ENCODE data around the gene IPPK. TPM values are rescaled to one million over a fixed set of nuclear protein-coding genes. Genes with fewer than 3 reads are reported as not detected.

Gene IPPK
- total RNA-seq, 1 experiment from 2014 or later: 10.6 TPM

DNA sequence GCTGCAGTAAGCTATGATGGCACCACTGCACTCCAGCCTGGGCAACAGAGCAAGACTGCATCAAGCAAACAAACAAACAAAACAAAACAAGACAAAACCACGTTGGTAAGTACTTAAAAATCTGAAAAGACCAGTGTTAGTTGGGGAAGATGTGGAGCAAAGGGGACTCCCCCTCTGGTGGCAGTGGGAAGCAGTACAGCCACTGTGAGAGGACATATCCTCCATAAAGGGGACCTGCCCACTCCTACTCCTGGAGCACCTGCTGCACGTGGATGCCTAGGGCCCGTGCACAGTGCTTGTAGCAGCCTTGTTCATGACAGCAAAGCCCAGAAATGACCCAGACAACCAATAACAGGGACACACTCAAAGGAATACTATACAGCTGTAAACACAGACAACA is 17.0 kb upstream of the IPPK start:
- intact Hi-C loops (cut with micrococcal nuclease): no loop called here
- Histone ChIP-seq H3K36me3 (ENCODE audit: low read depth, low read length) (no peaks in the 10 kb centered on the region), H3K4me3 (ENCODE audit: low read length) (no peak overlapping the region), H3K9ac (ENCODE audit: low read length) (no peak overlapping the region), H3K27ac (ENCODE audit: low read length) (no peak overlapping the region), H3K79me2 (ENCODE audit: low read length) (no peaks in the 10 kb centered on the region), H3K4me1 (ENCODE audit: insufficient read depth, low read length) (no peaks in the 10 kb centered on the region), H4K20me1 (ENCODE audit: low read length) (no peaks in the 10 kb centered on the region), H3K4me2 (ENCODE audit: low read length) (no peak overlapping the region), H3F3A (ENCODE audit: low read length, unreplicated experiment) (no peaks in the 10 kb centered on the region), H2AFZ (ENCODE audit: low read length) (no peak overlapping the region), H3K27me3 (ENCODE audit: low read length) (no peaks in the 10 kb centered on the region), H3K9me3 (ENCODE audit: low read length) (no peaks in the 10 kb centered on the region), H3K9me2 (replicated peaks; ENCODE audit: low read length) (no peaks in the 10 kb centered on the region)
- ChIA-PET POLR2A (ENCODE audit: unreplicated experiment) (no interaction called here), CTCF (no interaction called here)
- peak; percentile 33 for DNase-seq
- no peak for TF ChIP-seq EZH2 (IDR thresholded peaks at IDR 0.05; ENCODE audit: low read length, unreplicated experiment)
- TF ChIP-seq, protein P1, sequence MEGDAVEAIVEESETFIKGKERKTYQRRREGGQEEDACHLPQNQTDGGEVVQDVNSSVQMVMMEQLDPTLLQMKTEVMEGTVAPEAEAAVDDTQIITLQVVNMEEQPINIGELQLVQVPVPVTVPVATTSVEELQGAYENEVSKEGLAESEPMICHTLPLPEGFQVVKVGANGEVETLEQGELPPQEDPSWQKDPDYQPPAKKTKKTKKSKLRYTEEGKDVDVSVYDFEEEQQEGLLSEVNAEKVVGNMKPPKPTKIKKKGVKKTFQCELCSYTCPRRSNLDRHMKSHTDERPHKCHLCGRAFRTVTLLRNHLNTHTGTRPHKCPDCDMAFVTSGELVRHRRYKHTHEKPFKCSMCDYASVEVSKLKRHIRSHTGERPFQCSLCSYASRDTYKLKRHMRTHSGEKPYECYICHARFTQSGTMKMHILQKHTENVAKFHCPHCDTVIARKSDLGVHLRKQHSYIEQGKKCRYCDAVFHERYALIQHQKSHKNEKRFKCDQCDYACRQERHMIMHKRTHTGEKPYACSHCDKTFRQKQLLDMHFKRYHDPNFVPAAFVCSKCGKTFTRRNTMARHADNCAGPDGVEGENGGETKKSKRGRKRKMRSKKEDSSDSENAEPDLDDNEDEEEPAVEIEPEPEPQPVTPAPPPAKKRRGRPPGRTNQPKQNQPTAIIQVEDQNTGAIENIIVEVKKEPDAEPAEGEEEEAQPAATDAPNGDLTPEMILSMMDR (conservative IDR thresholded peaks at IDR 0.05; ENCODE audit: low read depth, low read length): peak; percentile 43
- peak; percentile 49; the same call in 1 of the 2 replicates for ATAC-seq
- BruUV-seq (replicated peaks): no TSS peak

DNA sequence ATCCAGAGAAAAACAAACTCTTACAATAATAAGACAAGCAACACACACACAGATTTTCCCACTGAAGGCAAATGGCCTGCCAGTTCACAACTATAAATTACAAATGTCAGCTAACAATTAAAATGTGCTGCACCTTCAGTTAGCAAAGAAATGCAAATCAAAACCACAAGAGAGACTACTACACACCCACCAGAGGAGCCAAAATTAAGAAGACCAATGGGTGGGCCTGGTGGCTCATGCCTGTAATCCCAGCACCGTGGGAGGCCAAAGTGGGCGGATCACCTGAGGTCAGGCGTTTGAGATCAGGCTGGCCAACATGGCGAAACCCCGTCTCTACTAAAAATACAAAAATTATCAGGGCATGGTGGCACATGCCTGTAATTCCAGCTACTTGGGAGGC is 15.1 kb upstream of the IPPK start:
- ChIA-PET POLR2A (ENCODE audit: unreplicated experiment) (no interaction called here), CTCF (no interaction called here)
- Histone ChIP-seq H3K36me3 (ENCODE audit: low read depth, low read length) (no peaks in the 10 kb centered on the region), H3K79me2 (ENCODE audit: low read length) (no peaks in the 10 kb centered on the region), H2AFZ (ENCODE audit: low read length) (no peak overlapping the region), H3K4me2 (ENCODE audit: low read length) (no peak overlapping the region), H3K27ac (ENCODE audit: low read length) (no peak overlapping the region), H3K9ac (ENCODE audit: low read length) (no peak overlapping the region), H4K20me1 (ENCODE audit: low read length) (no peaks in the 10 kb centered on the region), H3K4me3 (ENCODE audit: low read length) (no peak overlapping the region), H3K4me1 (ENCODE audit: insufficient read depth, low read length) (no peaks in the 10 kb centered on the region), H3K27me3 (ENCODE audit: low read length) (no peaks in the 10 kb centered on the region), H3F3A (ENCODE audit: low read length, unreplicated experiment) (no peaks in the 10 kb centered on the region), H3K9me3 (ENCODE audit: low read length) (no peaks in the 10 kb centered on the region), H3K9me2 (replicated peaks; ENCODE audit: low read length) (no peaks in the 10 kb centered on the region)
- ATAC-seq (no peak), DNase-seq (no peak)
- intact Hi-C loops (cut with micrococcal nuclease): no loop called here
- no TSS peak for BruUV-seq (replicated peaks)
- TF ChIP-seq EZH2phosphoT487 (IDR thresholded peaks at IDR 0.05; ENCODE audit: borderline replicate concordance, low read length) (no peak), EZH2 (IDR thresholded peaks at IDR 0.05; ENCODE audit: low read length, unreplicated experiment) (no peak)
- TF ChIP-seq, protein P1 (conservative IDR thresholded peaks at IDR 0.05; ENCODE audit: low read depth, low read length): no peak

- no peak overlapping the region for H3K4me2 ChIP-seq (ENCODE audit: low read length)
- intact Hi-C loops (cut with micrococcal nuclease): no loop called here
- H3K79me2 ChIP-seq (ENCODE audit: low read length): no peaks in the 10 kb centered on the region
- H3K27ac ChIP-seq (ENCODE audit: low read length): no peak overlapping the region
- no peaks in the 10 kb centered on the region for H3K4me1 ChIP-seq (ENCODE audit: insufficient read depth, low read length)
- no TSS peak for BruUV-seq (replicated peaks)
- ATAC-seq (no peak), DNase-seq (no peak)
- no peaks in the 10 kb centered on the region for H3K27me3 ChIP-seq (ENCODE audit: low read length)
- H2AFZ ChIP-seq (ENCODE audit: low read length): no peak overlapping the region
- TF ChIP-seq, protein P1 (conservative IDR thresholded peaks at IDR 0.05; ENCODE audit: low read depth, low read length): no peak
- TF ChIP-seq EZH2 (IDR thresholded peaks at IDR 0.05; ENCODE audit: low read length, unreplicated experiment) (no peak), EZH2phosphoT487 (IDR thresholded peaks at IDR 0.05; ENCODE audit: borderline replicate concordance, low read length) (no peak)
- ChIA-PET POLR2A (ENCODE audit: unreplicated experiment) (no interaction called here), CTCF (no interaction called here)
- H3K9ac ChIP-seq (ENCODE audit: low read length): no peak overlapping the region
- H3K9me3 ChIP-seq (ENCODE audit: low read length): no peaks in the 10 kb centered on the region
- H3K4me3 ChIP-seq (ENCODE audit: low read length): no peak overlapping the region
- H3K9me2 ChIP-seq (replicated peaks; ENCODE audit: low read length): no peaks in the 10 kb centered on the region
- H4K20me1 ChIP-seq (ENCODE audit: low read length): no peaks in the 10 kb centered on the region
- no peaks in the 10 kb centered on the region for H3F3A ChIP-seq (ENCODE audit: low read length, unreplicated experiment)
- H3K36me3 ChIP-seq (ENCODE audit: low read depth, low read length): no peaks in the 10 kb centered on the region
Measured at GRCh38 chr9:92682269-92682668, 12.3 kb upstream of the IPPK start.
